GM12865 (cell line): ENCODE data around the gene FAF2.

Source experiments
- DNase-seq: peaks from one replicate; pipeline ENCODE4 v3.0.0; 2010; ENCODE audit warnings: low read depth
- H3K4me3 ChIP-seq: 2 replicates; pipeline ENCODE4 v1.5.1; 2011; ENCODE audit warnings: mild to moderate bottlenecking, low read depth, low read length, control low read depth
- TF ChIP-seq, protein P1 (sequence below): IDR thresholded peaks from 2 replicates; pipeline ENCODE4 v1.5.1; 2011; ENCODE audit warnings: low read length, control low read depth, low read depth, inconsistent platforms; ENCODE audit not compliant: insufficient read depth; ENCODE audit errors: missing control alignments

The FAF2 gene

DNA sequence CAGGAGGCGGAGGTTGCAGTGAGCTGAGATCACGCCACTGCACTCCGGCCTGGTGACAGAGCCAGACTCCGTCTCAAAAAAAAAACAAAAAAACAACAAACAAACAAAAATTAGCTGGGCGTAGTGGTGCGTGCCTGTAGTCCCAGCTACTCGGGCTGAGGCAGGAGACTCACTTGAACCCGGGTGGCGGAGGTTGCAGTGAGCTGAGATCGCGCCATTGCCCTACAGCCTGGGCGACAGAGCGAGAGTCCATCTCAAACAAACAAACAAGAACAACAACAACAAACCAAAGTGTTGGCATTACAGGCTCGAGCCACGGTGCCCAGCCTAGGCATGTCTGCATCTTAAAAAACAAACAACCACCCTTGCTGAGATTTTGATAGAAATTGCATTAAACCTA is 76.8 kb downstream of the FAF2 start:
- H3K4me3 ChIP-seq = no peak overlapping the region
- no peak for DNase-seq
- TF ChIP-seq, protein P1, sequence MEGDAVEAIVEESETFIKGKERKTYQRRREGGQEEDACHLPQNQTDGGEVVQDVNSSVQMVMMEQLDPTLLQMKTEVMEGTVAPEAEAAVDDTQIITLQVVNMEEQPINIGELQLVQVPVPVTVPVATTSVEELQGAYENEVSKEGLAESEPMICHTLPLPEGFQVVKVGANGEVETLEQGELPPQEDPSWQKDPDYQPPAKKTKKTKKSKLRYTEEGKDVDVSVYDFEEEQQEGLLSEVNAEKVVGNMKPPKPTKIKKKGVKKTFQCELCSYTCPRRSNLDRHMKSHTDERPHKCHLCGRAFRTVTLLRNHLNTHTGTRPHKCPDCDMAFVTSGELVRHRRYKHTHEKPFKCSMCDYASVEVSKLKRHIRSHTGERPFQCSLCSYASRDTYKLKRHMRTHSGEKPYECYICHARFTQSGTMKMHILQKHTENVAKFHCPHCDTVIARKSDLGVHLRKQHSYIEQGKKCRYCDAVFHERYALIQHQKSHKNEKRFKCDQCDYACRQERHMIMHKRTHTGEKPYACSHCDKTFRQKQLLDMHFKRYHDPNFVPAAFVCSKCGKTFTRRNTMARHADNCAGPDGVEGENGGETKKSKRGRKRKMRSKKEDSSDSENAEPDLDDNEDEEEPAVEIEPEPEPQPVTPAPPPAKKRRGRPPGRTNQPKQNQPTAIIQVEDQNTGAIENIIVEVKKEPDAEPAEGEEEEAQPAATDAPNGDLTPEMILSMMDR = no peak

DNA sequence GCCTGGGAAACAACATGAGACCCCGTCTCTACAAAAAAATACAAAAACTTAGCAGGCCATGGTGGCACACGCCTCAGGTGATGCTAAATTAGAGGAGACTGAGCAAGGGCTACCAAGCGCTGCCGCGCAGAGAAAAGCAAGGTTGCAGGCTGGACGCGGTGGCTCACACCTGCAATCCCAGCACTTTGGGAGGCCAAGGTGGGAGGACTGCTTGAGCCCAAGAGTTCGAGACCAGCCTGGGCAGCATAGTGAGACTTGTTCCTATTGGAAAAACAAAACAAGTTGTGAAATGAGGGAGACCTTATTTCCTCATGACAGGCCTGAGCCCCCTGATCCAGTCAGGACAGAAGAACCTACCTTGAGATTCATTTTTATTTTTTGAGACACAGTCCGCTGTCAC is 77.5 kb downstream of the FAF2 start:
- no peak for DNase-seq
- TF ChIP-seq, protein P1 = no peak
- H3K4me3 ChIP-seq = no peak overlapping the region

DNA sequence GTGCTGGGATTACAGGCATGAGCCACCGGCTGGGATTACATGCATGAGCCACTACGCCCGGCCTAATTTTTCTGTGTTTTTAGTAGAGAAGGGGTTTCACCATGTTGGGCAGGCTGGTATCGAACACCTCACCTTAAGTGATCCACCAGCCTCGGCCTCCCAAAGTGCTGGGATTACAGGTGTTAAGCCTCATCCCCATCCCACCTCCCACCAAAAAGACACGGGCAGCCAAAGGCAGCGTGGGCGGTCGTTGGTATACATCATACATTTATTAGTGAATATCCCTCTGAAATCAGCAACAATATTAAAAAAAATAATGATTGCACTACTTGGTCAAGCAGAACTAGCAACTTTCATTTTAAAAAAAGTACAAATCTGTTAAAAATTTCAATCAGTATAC is 78.3 kb downstream of the FAF2 start:
- no peak for DNase-seq
- no peak overlapping the region for H3K4me3 ChIP-seq
- TF ChIP-seq, protein P1 = no peak

DNA sequence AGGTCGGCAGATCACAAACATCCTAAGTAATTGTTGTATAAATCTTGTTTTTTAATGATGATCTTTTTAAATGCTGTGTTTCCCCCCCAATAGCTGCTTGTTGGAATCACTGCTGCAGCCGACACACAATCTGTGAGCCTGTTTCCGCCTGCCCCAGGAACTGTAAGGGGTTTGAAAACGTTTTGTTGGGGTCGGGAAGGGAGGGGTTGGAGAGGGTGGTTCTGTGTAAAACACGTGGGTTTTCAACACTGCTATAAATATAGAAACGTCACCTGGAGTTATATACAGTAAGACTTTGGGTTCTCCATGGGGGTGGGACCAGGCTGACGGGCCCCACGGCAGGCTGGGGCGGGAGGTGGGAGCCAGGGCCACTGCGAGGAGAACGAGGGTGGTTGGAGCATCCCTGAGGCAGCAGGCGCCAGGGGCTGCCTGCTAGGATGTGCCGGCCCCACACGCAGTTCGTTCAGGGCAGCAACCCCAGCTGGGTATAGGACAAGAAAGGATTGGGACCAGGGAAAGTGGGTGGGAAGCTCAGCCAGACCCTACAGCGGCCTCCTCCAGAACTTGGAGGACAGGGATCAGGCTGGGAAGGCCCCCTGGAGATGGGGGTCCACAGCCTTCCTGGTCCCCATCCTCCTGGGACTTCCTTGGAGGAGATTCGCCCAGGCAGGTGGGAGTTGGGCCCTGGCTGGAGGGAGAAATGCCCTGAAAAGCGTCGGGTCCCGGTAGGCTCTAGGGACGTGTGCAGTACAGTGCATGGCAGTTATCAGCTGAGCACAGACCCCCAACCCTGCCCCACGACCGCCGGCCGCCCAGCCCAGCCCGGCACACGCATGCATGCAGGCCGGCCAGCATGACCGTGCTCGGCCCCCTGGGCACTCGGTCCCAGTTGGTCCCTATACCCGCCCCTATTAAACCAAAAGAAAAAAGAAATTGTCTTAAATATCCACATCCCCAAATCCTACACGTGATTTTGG is 79.3 kb downstream of the FAF2 start:
- DNase-seq = no peak
- TF ChIP-seq, protein P1 = no peak

DNA sequence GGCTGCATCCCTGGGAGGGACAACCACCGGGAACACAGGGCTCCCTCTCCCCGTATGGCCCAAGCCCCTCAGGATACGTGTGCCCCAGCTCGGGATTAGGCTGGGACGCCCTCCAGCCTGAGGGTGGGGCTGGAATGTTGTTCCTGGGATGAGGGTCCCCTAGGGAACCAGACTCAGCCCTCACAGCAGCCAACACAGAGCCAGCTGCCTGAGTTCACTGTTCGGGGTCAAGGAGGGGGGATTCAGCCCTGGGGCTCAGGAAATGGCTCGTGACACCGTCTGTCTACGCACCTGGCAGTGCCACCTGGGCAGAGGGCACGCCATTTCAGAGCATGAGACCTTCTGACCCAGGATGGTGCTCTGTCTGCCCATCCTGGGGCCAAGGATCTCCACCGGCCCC is 80.1 kb downstream of the FAF2 start:
- TF ChIP-seq, protein P1 = no peak
- DNase-seq = no peak
- H3K4me3 ChIP-seq = no peak overlapping the region

More for the DNA sequence above, 79.3 kb downstream of the FAF2 start:
- no peak overlapping the region for H3K4me3 ChIP-seq

DNA sequence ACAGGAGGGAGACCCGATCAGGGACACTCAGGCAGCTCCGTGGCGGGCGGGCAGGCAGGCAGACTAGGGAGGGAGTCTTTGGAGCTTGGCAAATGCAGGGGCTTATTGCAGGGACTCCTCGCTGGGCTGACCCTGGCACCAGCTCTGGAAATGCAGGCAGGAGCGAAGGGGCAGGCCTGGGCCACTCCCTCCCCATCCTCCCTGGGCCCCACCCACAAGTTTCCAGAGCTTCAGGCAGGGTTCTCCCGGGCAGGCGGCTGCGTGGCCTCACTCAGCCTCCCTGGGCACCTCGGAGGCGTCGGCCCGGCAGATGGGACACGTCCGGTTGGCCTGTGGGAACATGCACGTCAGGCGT is 80.6 kb downstream of the FAF2 start:
- TF ChIP-seq, protein P1 = no peak
- DNase-seq = no peak
- no peak overlapping the region for H3K4me3 ChIP-seq
